SU-DHL-6 (cell line): ENCODE measurements around the gene CNKSR3.

Experiments
- CTCF ChIP-seq: fragments of 200-600 bp; sonication (generic); IDR thresholded peaks from one replicate; pipeline ENCODE4 v1.5.1; 2017; ENCODE audit warnings: antibody characterized with exemption, mild to moderate bottlenecking, low read length, moderate library complexity; ENCODE audit not compliant: insufficient read depth, poor library complexity, severe bottlenecking
- EZH2phosphoT487 ChIP-seq: fragments of 200-600 bp; sonication (generic), shearing (Covaris generic); conservative IDR thresholded peaks from 2 replicates; pipeline ENCODE4 v1.6.1; 2018; ENCODE audit warnings: mild to moderate bottlenecking, antibody characterized with exemption, low read length, moderate library complexity, mixed read lengths

GRCh38 chr6:154402081-154402780 lies 108.3 kb downstream of the CNKSR3 start:
- TF ChIP-seq CTCF = no peak
- TF ChIP-seq EZH2phosphoT487 = no peak
